CD14-positive monocyte (primary cell): ENCODE data around the gene CACTIN. TPM values are rescaled to one million over a fixed set of nuclear protein-coding genes. Genes with fewer than 3 reads are reported as not detected.

Experiments
- DNase-seq, 3 donors: peaks; one replicate each; pipeline ENCODE4 v3.0.0-alpha.2; 2011 to 2022
- H2AFZ ChIP-seq: 2 replicates; pipeline ENCODE4 v1.6.0; 2012; ENCODE audit warnings: mild to moderate bottlenecking, low read depth, low read length, inconsistent platforms; ENCODE audit not compliant: insufficient read depth, poor library complexity, severe bottlenecking
- H3K27ac ChIP-seq, 2 donors: 1 replicate in 1 of 2; 2 replicates in 1 of 2; pipeline ENCODE4 v1.5.1; 2012 to 2013; ENCODE audit warnings: low read length in 2 of 2, control low read depth in 1 of 2, inconsistent platforms in 1 of 2, low read depth in 1 of 2, mild to moderate bottlenecking in 1 of 2
- H3K27me3 ChIP-seq, 2 donors: one replicate each; pipeline versions ENCODE4 v1.6.0 to v1.6.1; 2011 to 2013; ENCODE audit warnings: low read length in 2 of 2; ENCODE audit not compliant: control insufficient read depth in 2 of 2, insufficient read depth in 2 of 2
- H3K36me3 ChIP-seq, 2 donors: replicated peaks in 1 of 2; 1 replicate in 1 of 2; 2 replicates in 1 of 2; pipeline versions ENCODE4 v1.5.1 to v1.6.1; 2012 to 2013; ENCODE audit warnings: low read length in 2 of 2, control low read depth in 1 of 2, inconsistent platforms in 1 of 2, mild to moderate bottlenecking in 1 of 2; ENCODE audit not compliant: insufficient read depth in 2 of 2, control insufficient read depth in 1 of 2
- H3K4me1 ChIP-seq, 2 donors: 1 replicate in 1 of 2; 2 replicates in 1 of 2; pipeline versions ENCODE4 v1.5.1 to v1.6.1; 2012 to 2013; ENCODE audit warnings: low read length in 2 of 2, control low read depth in 1 of 2, inconsistent platforms in 1 of 2, mild to moderate bottlenecking in 1 of 2, moderate library complexity in 1 of 2; ENCODE audit not compliant: insufficient read depth in 2 of 2, control insufficient read depth in 1 of 2
- H3K4me2 ChIP-seq: replicated peaks from 2 replicates; pipeline ENCODE3; 2012; ENCODE audit warnings: low read length, moderate library complexity, mild to moderate bottlenecking; ENCODE audit not compliant: poor library complexity, severe bottlenecking; ENCODE audit errors: extremely low read depth
- H3K4me3 ChIP-seq, 3 experiments: fragments of 200-600 bp in 1 of 3; sonication (generic) in 1 of 3; replicated peaks in 1 of 3; 1 replicate in 2 of 3; 2 replicates in 1 of 3; pipeline ENCODE4 v1.5.1; 2011 to 2013; ENCODE audit warnings: low read length in 3 of 3, mild to moderate bottlenecking in 3 of 3, control low read depth in 2 of 3, low read depth in 2 of 3, inconsistent platforms in 1 of 3, moderate library complexity in 1 of 3
- H3K79me2 ChIP-seq: 2 replicates; pipeline ENCODE4 v1.6.0; 2012; ENCODE audit warnings: mild to moderate bottlenecking, control low read depth, inconsistent platforms, low read length, moderate library complexity; ENCODE audit not compliant: insufficient read depth
- H3K9ac ChIP-seq: 2 replicates; pipeline ENCODE4 v1.6.0; 2017; ENCODE audit warnings: low read length, mild to moderate bottlenecking; ENCODE audit not compliant: insufficient read depth, poor library complexity, severe bottlenecking
- H3K9me3 ChIP-seq, 2 donors: replicated peaks in 1 of 2; 1 replicate in 1 of 2; 2 replicates in 1 of 2; pipeline versions ENCODE4 v1.5.1 to v1.6.1; 2012 to 2013; ENCODE audit warnings: low read length in 2 of 2, control low read depth in 1 of 2; ENCODE audit not compliant: control insufficient read depth in 1 of 2, insufficient read depth in 1 of 2
- H4K20me1 ChIP-seq: 2 replicates; pipeline ENCODE4 v1.6.0; 2012; ENCODE audit warnings: mild to moderate bottlenecking, low read length, control low read depth, moderate library complexity; ENCODE audit not compliant: insufficient read depth
- H3K27ac Mint-ChIP-seq, 7 donors: one replicate each; pipeline ENCODE4 v1.8.0; 2020; ENCODE audit warnings: mild to moderate bottlenecking in 7 of 7, mixed read lengths in 7 of 7, moderate library complexity in 6 of 7, inconsistent platforms in 2 of 7
- H3K27me3 Mint-ChIP-seq, 3 donors: one replicate each; pipeline ENCODE4 v1.8.0; 2021 to 2022; ENCODE audit warnings: low read depth in 3 of 3, mild to moderate bottlenecking in 3 of 3, mixed read lengths in 3 of 3, moderate library complexity in 3 of 3, inconsistent platforms in 1 of 3
- H3K36me3 Mint-ChIP-seq, 2 donors: one replicate each; pipeline ENCODE4 v1.8.0; 2020; ENCODE audit warnings: mixed read lengths in 2 of 2, inconsistent platforms in 1 of 2, mild to moderate bottlenecking in 1 of 2
- H3K4me1 Mint-ChIP-seq: one replicate; pipeline ENCODE4 v1.8.0; 2020; ENCODE audit warnings: mild to moderate bottlenecking, mixed read lengths
- H3K4me3 Mint-ChIP-seq, 2 donors: one replicate each; pipeline ENCODE4 v1.8.0; 2020; ENCODE audit warnings: mild to moderate bottlenecking in 2 of 2, mixed read lengths in 2 of 2, moderate library complexity in 1 of 2
- H3K9me3 Mint-ChIP-seq, 7 donors: one replicate each; pipeline ENCODE4 v1.8.0; 2020 to 2022; ENCODE audit warnings: mixed read lengths in 7 of 7, mild to moderate bottlenecking in 6 of 7, moderate library complexity in 6 of 7, inconsistent platforms in 2 of 7
- CTCF ChIP-seq: fragments of 200-600 bp; IDR thresholded peaks from one replicate; pipeline ENCODE4 v1.8.0; 2022; ENCODE audit warnings: antibody characterized with exemption, mild to moderate bottlenecking
- WGBS: methylation state at CpG from one replicate; pipeline ENCODE4 v1.1.5; 2013; ENCODE audit warnings: missing lambda C conversion rate; ENCODE audit not compliant: insufficient coverage; 5-methylcytosine and 5-hydroxymethylcytosine counted together
- intact Hi-C, 2 donors: fragments of 100-400 bp; cut with micrococcal nuclease; formaldehyde crosslinking; loops; one replicate each; pipeline versions ENCODE4 v1.15.0 to v1.15.1; 2023
- polyA plus RNA-seq, 3 donors: library from polyadenylated mRNA; depleted of rRNA in 1 of 3; unstranded in 2 of 3; stranded (reverse) in 1 of 3; fragments of 300-500 nt in 2 of 3; fragments of >200 nt in 1 of 3; fragmentation: Illumina TruSeq in 2 of 3; gene quantifications; 1 replicate in 2 of 3; 2 replicates in 1 of 3; pipeline ENCODE4 v1.2.3, GENCODE V29; 2012 to 2021

Gene CACTIN
- polyA plus RNA-seq, 3 donors, result 2.5 to 19.4 (median 3.0) TPM

GRCh38 chr19:3656073-3656746 lies 29.6 kb upstream of the CACTIN start:
- peaks cover 0 to 7% (median 3%) of the 10 kb centered on the region in 7 donors for H3K9me3 Mint-ChIP-seq
- no peaks in the 10 kb centered on the region for H3K79me2 ChIP-seq
- no peak overlapping the region for H3K4me2 ChIP-seq
- no peak overlapping the region for H3K4me3 ChIP-seq
- no peak overlapping the region for H3K9ac ChIP-seq
- no peak for DNase-seq
- H3K4me3 Mint-ChIP-seq, result no peak overlapping the region
- no peaks in the 10 kb centered on the region for H3K9me3 ChIP-seq
- H3K27me3 Mint-ChIP-seq, result peaks cover 0 to 2% (median 0%) of the 10 kb centered on the region in 3 donors
- peaks cover 14% of the 10 kb centered on the region for H4K20me1 ChIP-seq
- H3K4me1 ChIP-seq, result no peaks in the 10 kb centered on the region
- peaks cover 89 to 91% of the 10 kb centered on the region in 2 donors for H3K36me3 ChIP-seq
- H3K27ac ChIP-seq, result no peak overlapping the region
- peaks cover 61 to 88% of the 10 kb centered on the region in 2 donors for H3K36me3 Mint-ChIP-seq
- TF ChIP-seq CTCF, result no peak
- H2AFZ ChIP-seq, result no peak overlapping the region
- no peaks in the 10 kb centered on the region for H3K4me1 Mint-ChIP-seq
- H3K27me3 ChIP-seq, result no peaks in the 10 kb centered on the region
- 83% methylated on average over 35 of the region's 36 CpGs for WGBS
- intact Hi-C loops, result no loop called here
- H3K27ac Mint-ChIP-seq, result no peak overlapping the region

- 85% methylated on average over 14 of the region's 25 CpGs for WGBS
- H3K9ac ChIP-seq, result no peak overlapping the region
- H4K20me1 ChIP-seq, result peaks cover 14% of the 10 kb centered on the region
Measured at GRCh38 chr19:3655402-3656072, 28.9 kb upstream of the CACTIN start.

More at GRCh38 chr19:3655402-3656072, 28.9 kb upstream of the CACTIN start:
- Histone ChIP-seq H2AFZ (no peak overlapping the region), H3K4me1 (no peaks in the 10 kb centered on the region), H3K79me2 (no peaks in the 10 kb centered on the region), H3K27ac (no peak overlapping the region), H3K27me3 (no peaks in the 10 kb centered on the region), H3K9me3 (no peaks in the 10 kb centered on the region), H3K4me2 (no peak overlapping the region), H3K4me3 (no peak overlapping the region), H3K36me3 (peaks cover 87 to 90% of the 10 kb centered on the region in 2 donors)
- TF ChIP-seq CTCF, result no peak
- H3K9me3 Mint-ChIP-seq, result peaks cover 0 to 7% (median 3%) of the 10 kb centered on the region in 7 donors
- no peak overlapping the region for H3K27ac Mint-ChIP-seq
- intact Hi-C loops, result no loop called here
- H3K27me3 Mint-ChIP-seq, result peaks cover 0 to 2% (median 0%) of the 10 kb centered on the region in 3 donors
- DNase-seq, result peak in 1 of 3 donors; percentile 37
- H3K36me3 Mint-ChIP-seq, result peaks cover 58 to 88% of the 10 kb centered on the region in 2 donors
- no peaks in the 10 kb centered on the region for H3K4me1 Mint-ChIP-seq
- no peak overlapping the region for H3K4me3 Mint-ChIP-seq
